Thoracic aorta (tissue), 2 donors: ENCODE results near the gene RABIF. TPM values are rescaled to one million over a fixed set of nuclear protein-coding genes. Genes with fewer than 3 reads are reported as not detected.

Experiments used
- ATAC-seq: fragments of 150-250 bp; one replicate; pipeline ENCODE4 v1.8.0; 2017; ENCODE audit warnings: low read depth; ENCODE audit not compliant: insufficient number of reproducible peaks, low FRiP score
- DNase-seq: peaks from one replicate; pipeline ENCODE4 v3.0.0-alpha.2; 2020; ENCODE audit warnings: low spot score
- H3K27ac ChIP-seq, 2 donors: fragments of 200-600 bp; sonication (generic); 1 replicate in 1 of 2; 2 replicates in 1 of 2; pipeline ENCODE4 v1.5.1; 2016; ENCODE audit warnings: mild to moderate bottlenecking in 2 of 2, moderate library complexity in 2 of 2
- H3K27me3 ChIP-seq: fragments of 200-600 bp; sonication (generic); replicated peaks from 2 replicates; pipeline ENCODE4 v1.6.0; 2016; ENCODE audit warnings: mild to moderate bottlenecking; ENCODE audit not compliant: insufficient read depth
- H3K36me3 ChIP-seq: fragments of 200-600 bp; sonication (generic); one replicate; pipeline ENCODE4 v1.5.1; 2016
- H3K4me1 ChIP-seq, 2 donors: fragments of 200-600 bp; sonication (generic); 1 replicate in 1 of 2; 2 replicates in 1 of 2; pipeline versions ENCODE4 v1.5.1 to v1.6.0; 2016; ENCODE audit warnings: low read depth in 2 of 2, mild to moderate bottlenecking in 1 of 2; ENCODE audit not compliant: control insufficient read depth in 1 of 2
- H3K4me3 ChIP-seq: fragments of 200-600 bp; sonication (generic); 2 replicates; pipeline ENCODE4 v1.5.1; 2016; ENCODE audit warnings: mild to moderate bottlenecking
- H3K9me3 ChIP-seq: fragments of 200-600 bp; sonication (generic); 2 replicates; pipeline ENCODE4 v1.5.1; 2016
- CTCF ChIP-seq: fragments of 200-600 bp; sonication (generic); IDR thresholded peaks from one replicate; pipeline ENCODE4 v1.5.1; 2019; ENCODE audit warnings: antibody characterized with exemption
- total RNA-seq, 2 donors: library from RNA; depleted of rRNA; stranded (reverse); fragments of >200 nt; gene quantifications; one replicate each; pipeline versions ENCODE4 v1.1.0 to v1.2.3, GENCODE V29; 2016

RABIF gene
- total RNA-seq, 2 donors from 2014 or later: 5.0 to 6.0 TPM

DNA sequence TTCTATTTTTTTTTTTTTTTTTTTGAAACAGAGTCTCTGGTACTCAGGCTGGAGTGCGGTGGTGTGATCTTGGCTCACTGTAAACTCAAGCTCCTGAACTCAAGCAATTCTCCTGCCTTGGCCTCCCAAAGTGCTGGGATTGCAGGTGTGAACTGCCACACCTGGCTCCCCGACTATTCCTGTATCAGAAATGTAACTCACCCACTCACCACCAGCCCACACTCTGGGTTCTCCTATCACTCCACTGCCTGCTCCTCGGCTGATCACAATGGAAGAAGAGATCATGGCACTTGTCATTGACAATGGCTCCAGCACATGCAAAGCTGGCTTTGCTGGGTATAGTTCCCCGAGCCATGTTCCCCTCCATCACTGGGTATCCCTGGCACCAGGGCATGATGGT is 15.9 kb downstream of the RABIF start:
- Histone ChIP-seq H3K27me3 (no peaks in the 10 kb centered on the region), H3K4me1 (no peaks in the 10 kb centered on the region), H3K27ac (no peak overlapping the region), H3K9me3 (no peaks in the 10 kb centered on the region), H3K4me3 (no peak overlapping the region), H3K36me3 (no peaks in the 10 kb centered on the region)
- ATAC-seq: no peak
- no peak for TF ChIP-seq CTCF
- no peak for DNase-seq

DNA sequence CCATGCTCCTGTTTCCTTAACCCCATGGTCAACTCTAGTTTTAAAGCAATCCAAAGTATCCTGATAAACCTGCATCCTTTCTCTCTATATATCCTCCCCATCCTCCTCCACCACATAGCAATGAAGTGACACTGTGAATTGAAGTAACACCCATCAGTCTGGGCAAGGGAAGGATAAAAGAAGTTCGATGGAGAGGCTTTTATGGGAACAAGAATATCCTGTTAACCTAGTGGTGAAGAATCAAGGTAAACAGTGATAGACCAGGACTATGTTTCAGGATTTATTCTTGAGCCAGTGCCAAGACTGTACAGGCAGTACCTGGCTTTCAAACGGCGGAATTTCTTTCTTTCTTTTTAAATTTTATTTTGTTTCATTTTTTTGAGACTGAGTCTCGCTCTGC is 17.6 kb downstream of the RABIF start:
- DNase-seq (no peak), ATAC-seq (no peak)
- no peaks in the 10 kb centered on the region for H3K9me3 ChIP-seq
- H3K4me1 ChIP-seq: no peaks in the 10 kb centered on the region
- no peak overlapping the region for H3K27ac ChIP-seq
- TF ChIP-seq CTCF: no peak
- H3K27me3 ChIP-seq: no peaks in the 10 kb centered on the region
- H3K36me3 ChIP-seq: no peaks in the 10 kb centered on the region
- no peak overlapping the region for H3K4me3 ChIP-seq

GRCh38 chr1:202862679-202863560 is 26.0 kb downstream of the RABIF start:
- TF ChIP-seq CTCF: no peak

DNA sequence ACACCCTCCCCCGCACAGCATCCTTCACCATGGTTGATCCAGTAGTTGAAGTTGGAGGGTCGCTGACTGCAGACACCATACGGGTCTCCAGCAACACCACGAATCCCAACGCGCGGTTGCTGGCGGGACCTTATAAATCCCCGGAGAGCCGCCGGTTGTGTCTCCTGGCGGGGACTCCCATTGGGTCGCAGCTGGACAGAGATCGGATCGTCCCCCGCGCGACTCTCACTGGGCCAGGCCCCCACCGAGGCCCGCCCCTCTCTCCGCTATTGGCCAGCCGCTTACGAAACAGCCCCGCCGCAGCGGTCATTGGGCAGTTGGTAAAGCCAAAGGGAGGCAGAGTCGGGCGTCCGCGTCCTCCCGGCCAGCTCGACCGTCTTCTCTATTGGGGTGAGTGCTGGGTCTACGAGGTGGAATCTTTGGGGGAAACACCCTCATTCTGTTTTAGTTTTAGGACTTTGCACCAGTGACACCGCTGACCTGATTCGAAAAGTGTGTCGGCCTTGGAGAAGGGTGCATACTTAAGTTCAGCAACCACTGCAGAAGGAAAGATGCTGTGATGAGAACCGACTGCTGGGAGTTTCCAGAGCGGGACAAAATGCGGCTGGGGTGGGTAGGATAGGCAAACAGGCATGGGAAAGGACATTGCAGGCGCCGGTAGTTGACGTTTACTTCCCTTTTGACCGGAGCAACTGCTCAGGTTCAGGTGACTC is 27.4 kb downstream of the RABIF start:
- peak; percentile 83 for DNase-seq
- Histone ChIP-seq H3K36me3 (no peaks in the 10 kb centered on the region), H3K9me3 (no peaks in the 10 kb centered on the region), H3K27me3 (no peaks in the 10 kb centered on the region), H3K4me1 (peaks cover 2 to 10% of the 10 kb centered on the region in 2 donors), H3K27ac (no peak overlapping the region), H3K4me3 (peak overlapping the region; percentile 89)
- peak; percentile 71 for ATAC-seq
- TF ChIP-seq CTCF: no peak

More at GRCh38 chr1:202862679-202863560, 26.0 kb downstream of the RABIF start:
- H3K4me3 ChIP-seq: no peak overlapping the region
- no peaks in the 10 kb centered on the region for H3K27me3 ChIP-seq
- no peak overlapping the region for H3K27ac ChIP-seq
- peaks cover 2 to 10% of the 10 kb centered on the region in 2 donors for H3K4me1 ChIP-seq
- ATAC-seq: no peak
- H3K36me3 ChIP-seq: no peaks in the 10 kb centered on the region
- no peaks in the 10 kb centered on the region for H3K9me3 ChIP-seq
- no peak for DNase-seq

DNA sequence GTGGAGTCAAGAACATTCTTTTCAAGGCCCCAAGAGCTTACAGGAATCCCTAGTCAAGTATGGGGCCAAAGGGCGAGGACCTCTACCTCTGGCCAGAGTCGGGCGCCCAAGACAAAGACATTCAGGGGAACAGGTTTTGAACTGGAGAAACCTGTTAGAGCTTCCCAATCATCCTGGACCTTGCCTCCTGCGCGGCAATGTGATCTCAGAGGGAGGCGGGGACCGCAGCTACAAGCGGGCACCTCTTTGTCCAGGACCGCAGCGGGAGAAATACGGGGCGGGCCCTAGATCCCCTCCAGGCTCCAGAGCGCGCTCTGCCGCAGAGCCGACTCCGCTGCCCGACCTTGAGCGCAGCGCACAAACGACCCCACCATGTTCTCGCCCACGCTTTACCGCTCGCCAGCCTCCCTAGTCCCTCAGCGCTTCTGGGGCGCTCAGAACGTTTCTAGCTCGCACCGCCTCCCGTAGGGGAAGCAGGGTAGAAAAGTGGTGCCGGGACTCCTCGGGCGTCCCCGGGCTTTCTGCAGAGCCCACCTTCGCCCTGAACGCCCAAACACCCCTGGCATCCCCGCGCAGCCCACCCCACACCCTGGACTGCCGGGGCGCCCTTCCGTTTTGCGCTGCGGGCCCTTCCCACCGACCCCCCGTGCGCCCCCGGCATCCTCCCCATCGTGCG is 28.1 kb downstream of the RABIF start:
- no peak overlapping the region for H3K27ac ChIP-seq

More for the DNA sequence above, 28.1 kb downstream of the RABIF start:
- Histone ChIP-seq H3K4me3 (peak overlapping the region; percentile 89), H3K36me3 (no peaks in the 10 kb centered on the region), H3K4me1 (peaks cover 2 to 10% of the 10 kb centered on the region in 2 donors), H3K9me3 (no peaks in the 10 kb centered on the region), H3K27me3 (no peaks in the 10 kb centered on the region)
- no peak for DNase-seq
- no peak for ATAC-seq
- TF ChIP-seq CTCF: no peak
